Measurements from ENCODE around the gene TDRD7. TPM values are rescaled to one million over a fixed set of nuclear protein-coding genes. Genes with fewer than 3 reads are reported as not detected.

The TDRD7 gene
- total RNA-seq, 1 donor from 2014 or later = 7.6 TPM

GRCh38 chr9:97528529-97529230, 116.8 kb downstream of the TDRD7 start:
- Mint-ChIP-seq H3K27me3 (peaks cover 4% of the 10 kb centered on the region), H3K4me1 (ENCODE audit: unreplicated experiment) (peaks cover 5% of the 10 kb centered on the region), H3K27ac (peak overlapping the region; percentile 88), H3K36me3 (no peaks in the 10 kb centered on the region), H3K9me3 (no peaks in the 10 kb centered on the region), H3K4me3 (no peak overlapping the region)
- TF ChIP-seq, protein P1, sequence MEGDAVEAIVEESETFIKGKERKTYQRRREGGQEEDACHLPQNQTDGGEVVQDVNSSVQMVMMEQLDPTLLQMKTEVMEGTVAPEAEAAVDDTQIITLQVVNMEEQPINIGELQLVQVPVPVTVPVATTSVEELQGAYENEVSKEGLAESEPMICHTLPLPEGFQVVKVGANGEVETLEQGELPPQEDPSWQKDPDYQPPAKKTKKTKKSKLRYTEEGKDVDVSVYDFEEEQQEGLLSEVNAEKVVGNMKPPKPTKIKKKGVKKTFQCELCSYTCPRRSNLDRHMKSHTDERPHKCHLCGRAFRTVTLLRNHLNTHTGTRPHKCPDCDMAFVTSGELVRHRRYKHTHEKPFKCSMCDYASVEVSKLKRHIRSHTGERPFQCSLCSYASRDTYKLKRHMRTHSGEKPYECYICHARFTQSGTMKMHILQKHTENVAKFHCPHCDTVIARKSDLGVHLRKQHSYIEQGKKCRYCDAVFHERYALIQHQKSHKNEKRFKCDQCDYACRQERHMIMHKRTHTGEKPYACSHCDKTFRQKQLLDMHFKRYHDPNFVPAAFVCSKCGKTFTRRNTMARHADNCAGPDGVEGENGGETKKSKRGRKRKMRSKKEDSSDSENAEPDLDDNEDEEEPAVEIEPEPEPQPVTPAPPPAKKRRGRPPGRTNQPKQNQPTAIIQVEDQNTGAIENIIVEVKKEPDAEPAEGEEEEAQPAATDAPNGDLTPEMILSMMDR (conservative IDR thresholded peaks at IDR 0.05) = no peak
- DNase-seq (ENCODE audit: extremely low spot score, unreplicated experiment) = no peak

GRCh38 chr9:97529363-97530076, 117.6 kb downstream of the TDRD7 start:
- H3K4me3 Mint-ChIP-seq = no peak overlapping the region
- H3K27ac Mint-ChIP-seq = peak overlapping the region; percentile 34
- peaks cover 5% of the 10 kb centered on the region for H3K4me1 Mint-ChIP-seq (ENCODE audit: unreplicated experiment)
- peaks cover 4% of the 10 kb centered on the region for H3K27me3 Mint-ChIP-seq
- no peaks in the 10 kb centered on the region for H3K36me3 Mint-ChIP-seq
- no peaks in the 10 kb centered on the region for H3K9me3 Mint-ChIP-seq
- no peak for DNase-seq (ENCODE audit: extremely low spot score, unreplicated experiment)
- TF ChIP-seq, protein P1 (conservative IDR thresholded peaks at IDR 0.05) = no peak

DNA sequence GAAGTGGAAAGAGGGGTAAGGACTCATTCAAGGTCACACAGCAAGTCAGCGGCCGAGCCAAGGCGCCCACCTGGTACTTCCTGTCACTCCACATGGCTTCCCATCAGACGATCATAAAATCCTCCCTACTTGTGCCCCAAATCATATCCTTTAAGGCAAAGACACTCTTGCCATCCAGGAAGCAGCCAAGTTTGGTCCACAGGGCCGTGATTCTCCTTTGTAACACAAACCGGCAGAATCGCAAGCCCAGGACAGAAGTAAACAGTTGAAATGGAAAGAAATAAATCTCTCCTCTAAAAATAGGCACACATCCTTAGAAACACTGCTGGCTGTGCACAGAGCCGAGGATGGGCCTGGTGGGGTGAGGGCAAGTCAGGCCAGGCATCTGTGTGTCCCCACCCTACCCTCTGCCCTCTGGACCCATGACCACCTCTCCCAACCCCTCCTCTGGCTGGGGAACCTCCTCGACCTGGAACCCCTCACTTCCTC, 120.0 kb downstream of the TDRD7 start:
- Mint-ChIP-seq H3K4me1 (ENCODE audit: unreplicated experiment) (peaks cover 5% of the 10 kb centered on the region), H3K27ac (no peak overlapping the region), H3K4me3 (no peak overlapping the region), H3K36me3 (no peaks in the 10 kb centered on the region), H3K9me3 (no peaks in the 10 kb centered on the region), H3K27me3 (peaks cover 8% of the 10 kb centered on the region)
- TF ChIP-seq, protein P1 (conservative IDR thresholded peaks at IDR 0.05) = no peak
- no peak for DNase-seq (ENCODE audit: extremely low spot score, unreplicated experiment)

- no peaks in the 10 kb centered on the region for H3K36me3 Mint-ChIP-seq
- no peak overlapping the region for H3K4me3 Mint-ChIP-seq
- TF ChIP-seq, protein P1 (conservative IDR thresholded peaks at IDR 0.05) = no peak
- no peak overlapping the region for H3K27ac Mint-ChIP-seq
- H3K27me3 Mint-ChIP-seq = peaks cover 4% of the 10 kb centered on the region
- no peaks in the 10 kb centered on the region for H3K9me3 Mint-ChIP-seq
- no peak for DNase-seq (ENCODE audit: extremely low spot score, unreplicated experiment)
- no peaks in the 10 kb centered on the region for H3K4me1 Mint-ChIP-seq (ENCODE audit: unreplicated experiment)
Measured at GRCh38 chr9:97534185-97534584, 122.3 kb downstream of the TDRD7 start.

DNA sequence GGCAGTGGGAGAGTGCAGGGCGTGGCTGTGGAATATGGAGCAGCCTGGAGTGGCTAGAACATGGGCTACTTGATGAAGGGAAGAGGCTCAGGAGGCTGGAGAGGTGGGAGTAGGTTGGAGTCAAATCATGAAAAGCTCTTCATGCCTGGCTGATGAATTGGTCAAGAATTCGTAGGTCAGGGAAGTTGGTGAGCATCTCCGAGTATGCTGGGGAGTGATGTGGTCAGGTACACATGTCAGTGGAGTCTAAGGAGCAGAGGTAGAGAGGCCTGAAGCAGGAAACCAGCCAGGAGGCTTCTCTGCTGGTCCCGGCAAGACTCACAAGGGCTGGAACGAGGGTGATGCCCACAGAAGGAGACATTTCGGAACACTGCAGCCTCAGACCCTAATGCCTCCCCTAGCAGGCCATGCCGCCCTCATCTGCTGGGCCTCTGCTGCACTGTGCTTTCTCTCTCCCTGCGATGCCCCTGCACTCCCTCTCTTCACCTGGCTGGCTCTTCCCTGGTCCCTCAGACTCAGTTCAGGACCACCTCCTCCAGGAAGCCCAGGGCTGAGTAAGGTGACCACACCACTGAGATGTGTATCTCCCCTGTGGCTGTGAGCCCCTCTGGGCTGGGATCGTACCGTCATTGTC, 123.2 kb downstream of the TDRD7 start:
- Mint-ChIP-seq H3K4me1 (ENCODE audit: unreplicated experiment) (no peaks in the 10 kb centered on the region), H3K27me3 (peaks cover 4% of the 10 kb centered on the region), H3K9me3 (no peaks in the 10 kb centered on the region), H3K4me3 (no peak overlapping the region), H3K36me3 (no peaks in the 10 kb centered on the region), H3K27ac (peak overlapping the region; percentile 6)
- TF ChIP-seq, protein P1 (conservative IDR thresholded peaks at IDR 0.05) = no peak
- no peak for DNase-seq (ENCODE audit: extremely low spot score, unreplicated experiment)
